GM04503 (cell line): ENCODE results near the gene LEP.

Experiments
- DNase-seq: peaks from one replicate; pipeline ENCODE4 v3.0.0-alpha.2; 2012; ENCODE audit warnings: low read depth

Gene LEP

DNA sequence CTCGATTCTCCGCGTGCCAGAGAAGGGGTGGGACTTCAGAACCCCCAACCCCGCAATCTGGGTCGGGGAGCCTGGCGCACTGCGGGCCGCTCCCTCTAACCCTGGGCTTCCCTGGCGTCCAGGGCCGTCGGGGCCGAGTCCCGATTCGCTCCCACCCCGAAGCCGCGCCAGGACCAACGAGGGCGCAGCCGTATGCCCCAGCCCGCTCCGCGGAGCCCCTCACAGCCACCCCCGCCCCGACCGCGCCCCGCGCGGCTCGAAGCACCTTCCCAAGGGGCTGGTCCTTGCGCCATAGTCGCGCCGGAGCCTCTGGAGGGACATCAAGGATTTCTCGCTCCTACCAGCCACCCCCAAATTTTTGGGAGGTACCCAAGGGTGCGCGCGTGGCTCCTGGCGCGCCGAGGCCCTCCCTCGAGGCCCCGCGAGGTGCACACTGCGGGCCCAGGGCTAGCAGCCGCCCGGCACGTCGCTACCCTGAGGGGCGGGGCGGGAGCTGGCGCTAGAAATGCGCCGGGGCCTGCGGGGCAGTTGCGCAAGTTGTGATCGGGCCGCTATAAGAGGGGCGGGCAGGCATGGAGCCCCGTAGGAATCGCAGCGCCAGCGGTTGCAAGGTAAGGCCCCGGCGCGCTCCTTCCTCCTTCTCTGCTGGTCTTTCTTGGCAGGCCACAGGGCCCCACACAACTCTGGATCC is at the start of gene LEP:
Gene LEP, plus strand, starts transcription at position 583 of the 691 bp plus-strand sequence. CDS start 10,741 bp downstream, outside the sequence.
- DNase-seq = no peak

DNA sequence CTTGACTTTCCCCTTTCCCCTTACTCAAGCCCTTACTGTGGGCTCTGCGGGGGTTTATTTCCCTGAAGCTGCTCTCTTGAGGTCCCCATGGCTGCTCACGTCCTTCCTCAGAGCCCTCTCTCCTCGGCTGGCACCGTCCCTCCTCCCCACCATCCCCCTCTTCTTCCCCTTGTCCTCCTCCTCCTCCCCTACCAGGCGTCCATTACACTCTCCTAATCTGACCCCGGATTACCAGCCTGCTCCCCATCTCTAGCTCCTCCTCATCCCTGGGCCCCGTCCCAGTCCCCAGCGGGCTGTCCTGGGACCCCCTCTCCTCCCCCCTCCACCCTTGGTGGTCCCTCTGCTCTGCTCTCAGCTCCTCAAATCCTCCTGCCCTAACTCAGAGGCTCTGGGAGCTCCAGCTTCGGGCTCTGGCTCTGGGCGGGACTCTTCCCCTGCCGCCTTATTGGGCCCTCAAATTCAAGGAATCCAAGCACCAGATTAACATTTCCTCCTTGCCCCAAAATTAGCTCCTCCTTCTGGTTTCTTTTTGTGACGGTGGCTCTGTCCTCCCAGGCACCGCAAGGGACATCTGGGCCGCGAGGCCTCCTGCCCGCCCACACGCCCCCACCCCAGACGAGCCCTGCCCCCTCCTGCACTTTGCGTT is 48.5 kb upstream of the LEP start:
- DNase-seq = no peak

GRCh38 chr7:128194533-128195282 is 46.4 kb upstream of the LEP start:
- DNase-seq = no peak

- DNase-seq = no peak
Measured at GRCh38 chr7:128197589-128197988, 43.5 kb upstream of the LEP start.

DNA sequence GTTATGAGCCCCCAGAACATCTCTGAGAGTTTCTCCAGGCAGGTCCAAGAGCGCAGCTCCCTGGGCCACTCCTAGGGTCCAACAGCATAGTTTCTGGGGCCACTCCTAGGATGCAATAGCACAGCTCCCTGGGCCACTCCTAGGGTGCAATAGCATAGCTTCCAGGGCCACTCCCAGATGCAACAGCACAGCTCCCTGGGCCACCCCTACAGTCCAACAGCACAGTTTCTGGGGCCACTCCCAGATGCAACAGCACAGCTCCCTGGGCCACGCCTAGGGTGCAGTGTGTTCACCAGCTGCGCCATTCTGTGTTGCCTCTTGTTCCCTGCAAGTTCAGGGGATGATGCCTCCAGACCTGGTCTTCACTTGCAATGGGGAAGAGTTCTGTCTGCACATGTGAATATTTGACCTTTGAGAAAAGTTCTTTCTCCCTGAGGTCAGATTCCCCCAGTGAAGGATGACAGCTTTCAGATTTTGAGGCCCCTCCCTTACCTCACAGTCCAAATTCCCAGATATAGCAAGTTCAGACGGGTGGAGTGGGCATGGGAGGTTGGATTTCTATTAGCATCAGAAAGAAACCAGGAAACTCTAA is 43.0 kb upstream of the LEP start:
- DNase-seq = no peak

DNA sequence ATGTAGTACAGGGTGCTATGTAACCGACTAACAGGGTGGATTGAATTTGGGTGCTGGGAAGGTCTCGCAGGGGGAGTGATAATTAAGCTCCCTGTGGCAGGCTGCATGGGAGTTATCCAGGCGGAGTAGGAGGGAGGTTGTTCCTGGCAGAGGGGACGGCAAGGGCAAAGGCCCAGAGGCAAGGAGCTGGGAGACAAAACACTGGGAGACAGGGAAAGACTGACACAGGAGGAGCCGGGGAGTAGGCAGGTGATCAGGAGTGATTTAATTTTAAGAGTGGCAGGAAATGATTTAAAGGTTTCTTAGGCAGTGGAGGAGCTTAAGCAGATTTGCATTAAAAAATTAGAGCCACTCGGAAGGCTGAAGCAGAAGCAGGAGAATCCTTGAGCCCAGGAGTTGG is 40.7 kb upstream of the LEP start:
- no peak for DNase-seq

DNA sequence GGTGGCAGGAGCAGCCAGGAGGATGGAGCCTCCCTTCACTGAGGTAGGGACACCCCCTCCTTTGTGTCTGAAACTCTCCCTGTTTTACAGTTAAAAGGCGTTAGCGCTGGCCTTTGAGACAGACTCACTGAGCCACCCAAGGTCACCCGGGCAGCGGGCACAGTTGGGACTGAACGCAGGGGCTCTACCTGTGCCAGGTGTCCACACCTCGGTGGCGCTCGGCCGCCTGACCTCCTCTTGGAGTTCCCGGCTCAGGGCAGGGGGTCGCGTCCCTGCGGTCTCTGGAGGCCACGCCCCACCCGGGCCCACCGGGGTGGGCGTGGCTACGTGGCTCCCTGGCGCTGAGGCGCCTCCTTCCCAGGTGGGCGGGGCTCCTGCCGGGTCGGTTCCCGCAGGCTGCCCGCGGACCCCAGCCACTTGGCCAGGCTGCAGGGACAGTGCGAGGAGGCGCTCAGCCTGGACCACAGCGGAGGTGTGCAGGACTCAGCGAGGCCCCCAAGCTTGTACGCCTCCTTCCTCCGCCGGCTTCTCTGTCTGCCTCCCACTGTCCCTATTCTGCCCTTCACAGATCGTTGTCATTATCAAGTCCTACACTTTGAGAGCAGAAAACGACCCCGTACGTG is 39.9 kb upstream of the LEP start:
- no peak for DNase-seq

DNA sequence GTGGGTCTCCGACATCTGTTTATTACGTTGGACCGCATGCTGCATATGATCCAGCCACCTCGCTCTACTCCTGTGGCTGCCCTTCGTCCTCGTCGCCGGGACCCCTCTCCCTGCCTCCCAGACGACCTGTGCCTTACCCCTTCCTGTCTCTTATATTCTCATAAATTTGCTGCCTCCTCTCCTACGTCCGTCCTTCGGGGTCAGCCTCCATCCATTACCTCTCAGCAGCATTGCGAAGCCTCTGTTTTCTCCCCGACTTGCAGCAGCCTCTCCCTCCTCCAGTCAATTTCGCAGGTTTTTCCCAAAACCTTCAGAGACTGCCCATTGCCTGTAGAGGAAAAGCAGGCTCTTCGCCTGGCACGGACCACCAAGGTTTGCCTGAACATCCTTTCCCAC is 39.4 kb upstream of the LEP start:
- no peak for DNase-seq

DNA sequence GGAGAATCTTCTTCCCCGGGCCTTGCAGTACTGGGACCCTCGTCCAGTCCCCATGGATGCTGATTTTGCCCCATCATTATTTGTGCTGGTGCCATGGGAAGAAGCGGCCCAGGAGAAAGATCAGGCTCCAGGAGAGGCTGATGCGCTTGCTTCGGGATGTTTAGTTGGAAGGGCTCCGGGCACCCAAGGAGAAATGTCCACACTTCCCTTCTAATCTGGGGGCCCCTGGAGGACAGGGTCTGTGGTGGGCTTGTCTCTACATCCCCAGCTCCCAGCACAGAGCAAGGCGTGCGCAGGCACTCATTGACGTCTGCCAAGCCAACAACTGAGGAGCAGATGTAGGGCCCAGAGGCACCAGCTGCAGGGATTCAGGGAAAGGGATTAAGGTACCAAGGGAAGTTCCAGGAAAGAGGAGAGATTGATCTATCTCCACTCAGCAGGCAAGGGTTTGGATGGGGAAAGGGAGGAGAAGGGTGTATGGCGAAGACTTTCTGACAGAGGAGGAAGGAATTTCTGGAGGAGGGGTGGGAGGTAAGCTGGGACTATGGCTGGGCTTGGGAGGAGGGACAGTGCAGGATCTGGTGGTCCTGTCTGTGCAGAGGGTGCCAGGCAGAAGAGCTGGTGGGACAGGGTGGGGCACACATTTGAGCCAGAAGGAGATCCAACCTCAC is 38.7 kb upstream of the LEP start:
- no peak for DNase-seq

GRCh38 chr7:128203047-128203491 is 38.0 kb upstream of the LEP start:
- no peak for DNase-seq

DNA sequence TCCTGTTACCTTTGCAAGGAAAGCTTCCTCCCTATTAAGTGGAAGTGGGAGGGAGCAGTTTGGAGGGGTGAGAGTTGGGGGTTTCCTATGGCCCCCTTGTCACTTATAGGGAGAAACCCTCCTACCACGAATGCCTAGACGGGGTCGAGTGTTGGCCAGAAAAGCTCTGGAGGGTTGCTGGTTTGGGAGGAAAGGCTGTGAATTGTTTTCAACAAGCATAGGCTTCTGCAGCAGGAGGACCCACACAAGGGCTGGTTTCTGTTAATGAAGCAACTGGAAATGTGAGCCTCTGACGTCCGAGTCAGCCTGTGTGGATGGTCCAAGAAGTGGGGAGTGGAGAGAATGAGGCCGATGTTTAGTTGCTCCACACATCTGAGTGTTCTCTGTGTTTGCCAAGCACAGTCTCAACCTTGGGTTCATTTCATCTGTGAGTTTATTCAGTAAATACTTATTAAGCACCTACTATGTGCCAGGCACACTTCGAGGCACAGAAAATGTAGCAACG is 37.3 kb upstream of the LEP start:
- no peak for DNase-seq

- no peak for DNase-seq
Measured at GRCh38 chr7:128204455-128204854, 36.6 kb upstream of the LEP start.

DNA sequence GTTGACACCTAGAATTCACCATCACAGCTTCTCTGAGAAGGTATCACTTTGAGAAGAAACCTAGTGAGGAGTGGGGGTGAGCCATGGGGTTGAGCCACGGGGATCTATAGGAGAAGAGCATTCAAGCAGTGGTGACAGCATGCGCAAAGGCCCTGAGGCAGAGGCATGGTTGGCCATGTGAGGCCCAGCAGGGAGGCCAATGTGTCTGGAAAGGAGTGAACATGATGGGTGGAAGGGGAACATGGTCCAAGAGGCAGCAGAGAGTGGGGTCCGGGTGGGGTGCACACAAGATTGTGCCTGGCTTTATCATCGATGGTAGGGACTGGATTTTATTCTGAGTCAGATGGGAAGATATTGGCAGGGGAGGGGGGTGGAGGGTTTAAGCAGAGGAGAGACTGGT is 36.0 kb upstream of the LEP start:
- DNase-seq = no peak

GRCh38 chr7:128206017-128206746 is 34.9 kb upstream of the LEP start:
- no peak for DNase-seq

GRCh38 chr7:128206747-128207500 is 34.2 kb upstream of the LEP start:
- DNase-seq = no peak

DNA sequence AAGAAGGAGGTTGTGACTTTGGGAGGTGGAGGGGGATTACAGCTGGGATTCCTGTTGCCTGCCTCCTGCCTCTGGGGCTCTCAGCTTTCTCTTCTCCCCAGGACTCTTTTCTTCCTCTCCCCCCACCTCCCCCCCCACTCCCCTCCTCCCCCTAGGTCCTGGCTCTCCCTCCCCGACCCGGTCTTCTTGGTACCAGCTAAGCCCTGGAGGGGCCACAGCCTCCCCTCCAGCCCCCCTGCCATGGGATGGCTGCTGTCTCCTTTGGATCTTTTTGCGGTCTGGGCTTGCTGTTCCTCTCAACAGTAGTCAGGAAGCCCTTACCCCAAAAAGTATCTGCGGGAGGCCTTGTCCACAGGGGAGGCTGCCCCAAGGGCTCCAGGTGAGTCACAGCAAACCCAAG is 33.5 kb upstream of the LEP start:
- no peak for DNase-seq

DNA sequence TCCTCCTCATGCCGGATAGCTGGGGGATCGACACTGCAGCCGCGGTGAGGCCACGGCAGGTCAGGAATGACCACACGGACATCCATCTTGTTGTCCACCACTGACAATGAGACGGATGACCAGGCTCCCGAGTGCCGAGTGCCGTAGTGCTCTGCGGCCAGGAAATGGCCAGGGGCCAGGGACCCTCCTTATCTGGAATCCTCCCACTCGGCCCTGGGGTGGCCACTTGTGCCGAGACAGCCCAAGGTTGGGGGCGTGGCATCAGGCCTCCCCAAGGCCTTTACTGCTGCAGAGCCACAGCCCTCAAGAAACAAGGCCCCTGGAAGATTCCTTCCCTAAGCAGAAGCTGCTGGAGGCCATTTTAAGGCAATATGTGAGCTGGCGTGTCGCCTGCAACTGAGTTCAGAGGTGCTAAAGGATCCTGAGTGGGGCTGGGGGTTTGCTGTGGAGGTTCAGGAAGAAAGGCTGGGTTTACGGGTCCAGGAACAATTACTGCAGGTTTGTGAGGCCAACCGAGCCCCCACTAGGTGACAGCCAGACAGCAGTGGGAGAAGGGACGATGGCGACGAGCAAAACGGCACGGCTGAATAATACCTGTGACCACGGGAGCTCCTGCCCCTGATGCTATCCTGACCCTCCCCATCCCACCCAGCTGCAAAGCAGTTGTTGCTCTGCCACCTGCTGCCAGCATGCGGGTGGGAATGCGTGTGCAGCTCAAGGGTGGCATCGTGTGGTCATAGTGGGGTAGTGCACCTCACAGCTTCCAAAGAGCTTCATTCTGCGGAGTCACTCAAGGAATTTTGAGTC is 31.6 kb upstream of the LEP start:
- no peak for DNase-seq

DNA sequence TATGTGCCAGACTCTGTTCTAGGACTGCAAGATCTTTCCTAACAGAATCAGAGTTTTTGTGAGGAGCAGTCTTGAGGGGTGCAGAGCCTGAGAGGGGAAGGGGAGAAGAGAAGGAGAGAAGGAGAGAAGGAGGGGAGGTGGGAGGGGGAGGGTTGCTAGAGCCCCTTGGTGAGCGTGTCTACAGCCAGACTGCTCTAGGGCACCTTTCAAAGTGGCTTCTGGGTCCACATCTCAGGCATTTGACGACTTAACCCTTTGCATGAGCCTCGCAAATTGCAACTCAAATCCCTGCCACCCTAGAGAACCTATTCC is 31.1 kb upstream of the LEP start:
- DNase-seq = no peak
